Uterus (tissue), 2 donors: Measurements from ENCODE around the gene UGGT2.
"Not testable (repeated sequence)": the region's sequence is repeated elsewhere in the genome, so short reads cannot be mapped to it uniquely, and the experiment has no call there.

Experiments used
- POLR2A ChIP-seq, 2 donors: fragments of 450-650 bp; IDR thresholded peaks; one replicate each; pipeline ENCODE4 v1.6.1; 2016; ENCODE audit warnings: antibody characterized with exemption in 2 of 2, mild to moderate bottlenecking in 1 of 2, moderate library complexity in 1 of 2
- TF ChIP-seq, protein P1 (sequence below), 4 experiments: fragments of 200-600 bp in 2 of 4; fragments of 450-650 bp in 2 of 4; sonication (generic) in 2 of 4; IDR thresholded peaks; one replicate each; pipeline ENCODE4 v1.5.1; 2016 to 2019; ENCODE audit warnings: antibody characterized with exemption in 4 of 4, mild to moderate bottlenecking in 2 of 4, moderate library complexity in 1 of 4

DNA sequence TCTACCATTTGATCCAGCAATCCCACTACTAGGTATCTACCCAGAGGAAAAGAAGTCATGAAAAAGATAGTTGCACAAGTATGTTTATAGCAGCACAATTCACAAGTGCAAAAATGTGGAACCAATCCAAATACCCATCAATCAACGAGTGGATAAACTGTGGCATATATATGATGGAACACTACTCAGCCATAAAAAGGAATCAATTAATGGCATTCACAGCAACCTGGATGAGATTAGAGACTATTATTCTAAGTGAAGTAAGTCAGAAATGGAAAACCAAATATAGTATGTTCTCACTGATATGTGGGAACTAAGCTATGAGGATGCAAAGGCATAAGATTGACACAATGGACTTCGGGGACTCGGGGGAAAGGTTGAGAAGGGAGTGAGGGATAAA, 1.3 kb downstream of the UGGT2 start:
- TF ChIP-seq, protein P1, sequence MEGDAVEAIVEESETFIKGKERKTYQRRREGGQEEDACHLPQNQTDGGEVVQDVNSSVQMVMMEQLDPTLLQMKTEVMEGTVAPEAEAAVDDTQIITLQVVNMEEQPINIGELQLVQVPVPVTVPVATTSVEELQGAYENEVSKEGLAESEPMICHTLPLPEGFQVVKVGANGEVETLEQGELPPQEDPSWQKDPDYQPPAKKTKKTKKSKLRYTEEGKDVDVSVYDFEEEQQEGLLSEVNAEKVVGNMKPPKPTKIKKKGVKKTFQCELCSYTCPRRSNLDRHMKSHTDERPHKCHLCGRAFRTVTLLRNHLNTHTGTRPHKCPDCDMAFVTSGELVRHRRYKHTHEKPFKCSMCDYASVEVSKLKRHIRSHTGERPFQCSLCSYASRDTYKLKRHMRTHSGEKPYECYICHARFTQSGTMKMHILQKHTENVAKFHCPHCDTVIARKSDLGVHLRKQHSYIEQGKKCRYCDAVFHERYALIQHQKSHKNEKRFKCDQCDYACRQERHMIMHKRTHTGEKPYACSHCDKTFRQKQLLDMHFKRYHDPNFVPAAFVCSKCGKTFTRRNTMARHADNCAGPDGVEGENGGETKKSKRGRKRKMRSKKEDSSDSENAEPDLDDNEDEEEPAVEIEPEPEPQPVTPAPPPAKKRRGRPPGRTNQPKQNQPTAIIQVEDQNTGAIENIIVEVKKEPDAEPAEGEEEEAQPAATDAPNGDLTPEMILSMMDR (IDR thresholded peaks at IDR 0.05): not testable (repeated sequence)
- TF ChIP-seq POLR2A (IDR thresholded peaks at IDR 0.05): not testable (repeated sequence)
